Upper lobe of left lung (tissue), 4 donors: ENCODE data around the gene SPATA21.

Experiments
- CTCF ChIP-seq, 6 experiments: fragments of 450-650 bp in 4 of 6; fragments of 200-600 bp in 2 of 6; sonication (generic) in 2 of 6; IDR thresholded peaks; one replicate each; pipeline ENCODE4 v1.5.1; 2016 to 2019; ENCODE audit warnings: antibody characterized with exemption in 6 of 6
- EP300 ChIP-seq, 4 donors: sonication (generic); formaldehyde crosslinking; IDR thresholded peaks; one replicate each; pipeline ENCODE4 v1.5.1; 2017; ENCODE audit warnings: antibody characterized with exemption in 4 of 4, control low read depth in 2 of 4
- POLR2A ChIP-seq, 4 donors: fragments of 450-650 bp; IDR thresholded peaks; one replicate each; pipeline ENCODE4 v1.5.1; 2016 to 2017; ENCODE audit warnings: antibody characterized with exemption in 4 of 4, mild to moderate bottlenecking in 2 of 4
- POLR2AphosphoS5 ChIP-seq, 2 donors: sonication (generic); formaldehyde crosslinking; IDR thresholded peaks; one replicate each; pipeline ENCODE4 v1.5.1; 2017; ENCODE audit warnings: antibody characterized with exemption in 2 of 2

GRCh38 chr1:16375521-16376340 is 61.5 kb downstream of the SPATA21 start:
- no peak for TF ChIP-seq CTCF (IDR thresholded peaks at IDR 0.05)
- TF ChIP-seq POLR2A (IDR thresholded peaks at IDR 0.05) = no peak
- TF ChIP-seq POLR2AphosphoS5 (IDR thresholded peaks at IDR 0.05) = no peak
- peak in 1 of 4 donors; percentile 32 for TF ChIP-seq EP300 (IDR thresholded peaks at IDR 0.05)
